K562 (cell line): ENCODE measurements around the gene ACSS1. TPM values are rescaled to one million over a fixed set of nuclear protein-coding genes. Genes with fewer than 3 reads are reported as not detected.

Source experiments
- ATAC-seq: fragments of 200-7000 bp; cut with Tn5 transposase; 3 replicates; pipeline ENCODE4 v1.9.1; 2020; ENCODE audit warnings: moderate library complexity
- BruUV-seq: library from RNA; stranded (reverse); fragments of 400-500 nt; replicated peaks from 2 replicates; lab custom pipeline; 2021; lab: Mats Ljungman, UMichigan
- CTCF ChIA-PET: fragments of 300-600 bp; formaldehyde crosslinking; extraction: SDS; loops from one replicate; lab custom pipeline; 2021; ENCODE audit warnings: low intra/inter-chr PET ratio; lab: Yijun Ruan, JAX
- POLR2A ChIA-PET: fragments of 300-600, 350-650 bp; sonication (Branson Sonifier 250); formaldehyde crosslinking; extraction: SDS; loops from one replicate; lab custom pipeline; 2021; ENCODE audit warnings: antibody characterized with exemption, inconsistent platforms; lab: Yijun Ruan, JAX
- DNase-seq, 4 experiments: peaks; one replicate each; pipeline versions ENCODE4 v3.0.0 to v3.0.0-alpha.2; 2011 to 2018; ENCODE audit warnings: low spot score in 3 of 4, mixed read lengths in 3 of 4; ENCODE audit errors: extremely low read depth in 1 of 4
- FAIRE-seq: peaks from 2 replicates; lab custom pipeline; 2011; peaks lifted over from hg19 to GRCh38; lab: Jason Lieb, UNC
- H2AFZ ChIP-seq: 2 replicates; pipeline ENCODE4 v1.6.0; 2011; ENCODE audit warnings: low read depth, low read length, control low read depth, inconsistent platforms
- H3K27ac ChIP-seq: fragments of 200-600 bp; 3 replicates; pipeline ENCODE4 v1.8.0; 2011; ENCODE audit warnings: low read depth, mild to moderate bottlenecking, control low read depth, inconsistent platforms, low read length, moderate library complexity, mixed read lengths; ENCODE audit errors: extremely low read depth
- H3K27me3 ChIP-seq, 2 experiments: fragments of 300-600 bp in 1 of 2; 2 replicates in 1 of 2; 3 replicates in 1 of 2; pipeline versions ENCODE4 v1.6.0 to v1.8.0; 2011; ENCODE audit warnings: inconsistent platforms in 2 of 2, low read length in 2 of 2, mild to moderate bottlenecking in 1 of 2, mixed read lengths in 1 of 2, moderate library complexity in 1 of 2; ENCODE audit not compliant: control insufficient read depth in 2 of 2, insufficient read depth in 2 of 2
- H3K36me3 ChIP-seq: fragments of 300-600 bp; 3 replicates; pipeline ENCODE4 v1.8.0; 2011; ENCODE audit warnings: mild to moderate bottlenecking, low read length, inconsistent platforms; ENCODE audit not compliant: control insufficient read depth, insufficient read depth
- H3K4me1 ChIP-seq, 2 experiments: fragments of 200-600 bp in 1 of 2; replicated peaks in 1 of 2; 2 replicates in 1 of 2; 3 replicates in 1 of 2; pipeline versions ENCODE4 v1.5.1 to v1.8.0; 2011; ENCODE audit warnings: inconsistent platforms in 2 of 2, low read length in 2 of 2, mild to moderate bottlenecking in 1 of 2, mixed read lengths in 1 of 2, moderate library complexity in 1 of 2; ENCODE audit not compliant: control insufficient read depth in 2 of 2, insufficient read depth in 2 of 2
- H3K4me2 ChIP-seq: 2 replicates; pipeline ENCODE4 v1.6.1; 2011; ENCODE audit warnings: low read length, control low read depth, inconsistent platforms, mixed read lengths; ENCODE audit not compliant: insufficient read depth
- H3K4me3 ChIP-seq: fragments of 200-600 bp; sonication (generic), shearing (Covaris generic); 2 replicates; pipeline ENCODE4 v1.5.1; 2016; ENCODE audit warnings: control low read depth, inconsistent platforms
- H3K79me2 ChIP-seq: fragments of 200-600 bp; 3 replicates; pipeline ENCODE4 v1.8.0; 2011; ENCODE audit warnings: low read length, inconsistent platforms; ENCODE audit not compliant: control insufficient read depth, insufficient read depth
- H3K9ac ChIP-seq, 2 experiments: 2 replicates each; pipeline versions ENCODE4 v1.6.0 to v1.6.1; 2011; ENCODE audit warnings: low read depth in 2 of 2, low read length in 2 of 2, control low read depth in 1 of 2, inconsistent platforms in 1 of 2, mild to moderate bottlenecking in 1 of 2, mixed read lengths in 1 of 2; ENCODE audit not compliant: insufficient read depth in 1 of 2
- H3K9me1 ChIP-seq: one replicate; pipeline ENCODE4 v1.6.0; 2011; ENCODE audit warnings: inconsistent platforms, mild to moderate bottlenecking, low read length, moderate library complexity; ENCODE audit not compliant: control insufficient read depth, insufficient read depth
- H3K9me3 ChIP-seq: replicated peaks from 2 replicates; pipeline ENCODE4 v1.5.1; 2011; ENCODE audit warnings: low read depth, low read length, inconsistent platforms; ENCODE audit not compliant: control insufficient read depth, insufficient read depth
- H4K20me1 ChIP-seq: replicated peaks from 2 replicates; pipeline ENCODE4 v1.6.1; 2011; ENCODE audit warnings: low read length, inconsistent platforms, mixed read lengths; ENCODE audit not compliant: control insufficient read depth, insufficient read depth
- EP400 ChIP-seq: fragments of 450-650 bp; IDR thresholded peaks from 2 replicates; pipeline ENCODE4 v1.6.1; 2017; ENCODE audit warnings: antibody characterized with exemption, mild to moderate bottlenecking, moderate library complexity
- FUS ChIP-seq: fragments of 200-400 bp; formaldehyde crosslinking; optimal IDR thresholded peaks from 2 replicates; pipeline ENCODE3; 2017; ENCODE audit warnings: low read depth, low read length
- PHF21A ChIP-seq: fragments of 450-650 bp; IDR thresholded peaks from 2 replicates; pipeline ENCODE4 v1.6.1; 2017; ENCODE audit warnings: low read depth, borderline replicate concordance
- SAP30 ChIP-seq: fragments of 200-600 bp; sonication (generic); IDR thresholded peaks from 2 replicates; pipeline ENCODE4 v1.6.1; 2012; ENCODE audit warnings: borderline replicate concordance, low read depth, mild to moderate bottlenecking, moderate library complexity, low read length, control low read depth, inconsistent platforms; ENCODE audit not compliant: insufficient read depth, poor library complexity, severe bottlenecking
- SETDB1 ChIP-seq: IDR thresholded peaks from one replicate; pipeline ENCODE4 v1.6.1; 2012; ENCODE audit warnings: low read length, control low read depth, inconsistent platforms
- YY1 ChIP-seq, 3 experiments: IDR thresholded peaks; 2 replicates each; pipeline ENCODE4 v1.6.1; 2011; ENCODE audit warnings: low read length in 2 of 3, mild to moderate bottlenecking in 2 of 3, moderate library complexity in 2 of 3, borderline replicate concordance in 1 of 3, control low read depth in 1 of 3, low read depth in 1 of 3; ENCODE audit not compliant: insufficient read depth in 3 of 3, insufficient replicate concordance in 2 of 3, control insufficient read depth in 1 of 3, insufficient read length in 1 of 3; ENCODE audit errors: extremely low read depth in 1 of 3
- ZHX1 ChIP-seq: fragments of 150-350 bp; conservative IDR thresholded peaks from 2 replicates; pipeline ENCODE4 v1.6.1; 2014; ENCODE audit warnings: low read length
- ZNF324 ChIP-seq: fragments of 250-450 bp; sonication (Bioruptor Pico); IDR thresholded peaks from 2 replicates; pipeline ENCODE4 v1.4.0; 2020; ENCODE audit warnings: mild to moderate bottlenecking
- ZNF384 ChIP-seq: IDR thresholded peaks from 2 replicates; pipeline ENCODE4 v1.6.1; 2012; ENCODE audit warnings: low read depth, low read length, improper control_type of control experiment
- ZNF583 ChIP-seq: fragments of 250-450 bp; sonication (Bioruptor Pico); IDR thresholded peaks from 2 replicates; pipeline ENCODE4 v1.4.0; 2020
- ZNF699 ChIP-seq: fragments of 250-450 bp; sonication (Bioruptor Pico); IDR thresholded peaks from 2 replicates; pipeline ENCODE4 v1.8.0; 2021; ENCODE audit warnings: mild to moderate bottlenecking, moderate library complexity; ENCODE audit not compliant: insufficient replicate concordance
- WGBS: fragments of 100-300 bp; shearing (Covaris generic); methylation state at CpG from one replicate; pipeline ENCODE4 v1.1.6; 2016; ENCODE audit warnings: low coverage, mixed read lengths; ENCODE audit not compliant: insufficient coverage; ENCODE audit errors: missing lambda C conversion rate; 5-methylcytosine and 5-hydroxymethylcytosine counted together
- in situ Hi-C: fragments of 300-500 bp; cut with MboI; formaldehyde crosslinking; loops from 4 replicates; pipeline ENCODE4 v1.15.0; 2018; ENCODE audit warnings: inconsistent platforms, mixed read lengths
- intact Hi-C: fragments of 100-400 bp; cut with micrococcal nuclease; formaldehyde crosslinking; loops from 2 replicates; pipeline ENCODE4 v1.14.2; 2022
- polyA plus RNA-seq, 8 experiments: library from polyadenylated mRNA; depleted of rRNA in 4 of 8; stranded (reverse) in 5 of 8; unstranded in 3 of 8; fragments of >200 nt; fragmentation: Nextera tagmentation in 2 of 8; fragmentation: Illumina TruSeq in 1 of 8; extraction: Ambion mirVana in 2 of 8; extraction: Trizol in 1 of 8; gene quantifications; 2 replicates each; pipeline versions ENCODE4 v1.2.1 to v1.2.3, GENCODE V29; 2011 to 2014; ENCODE audit warnings: inconsistent platforms in 1 of 8, missing spikeins in 1 of 8
- total RNA-seq, 7 experiments: library from RNA; depleted of rRNA in 6 of 7; stranded (reverse); fragments of >200 nt in 6 of 7; fragmentation: Illumina TruSeq in 2 of 7; extraction: Trizol in 2 of 7; gene quantifications; 2 replicates each; pipeline versions ENCODE4 v1.2.1 to v1.2.3, GENCODE V29; 2011 to 2021; ENCODE audit warnings: low replicate concordance in 1 of 7

Gene ACSS1
- total and polyA plus RNA-seq, 9 of the 15 experiments (the other 6 are each of a cell fraction or from before 2014, with no cell fraction given): 0.07 to 2.1 (median 0.27) TPM; not detected in 3

GRCh38 chr20:25006431-25007167 is 51.3 kb downstream of the ACSS1 start:
- Histone ChIP-seq H3K9me1 (no peaks in the 10 kb centered on the region), H3K4me2 (no peak overlapping the region), H3K27ac (no peak overlapping the region), H3K4me3 (no peak overlapping the region), H3K27me3 (peaks cover 0 to 40% of the 10 kb centered on the region in 2 experiments; a peak in 3 of 5 replicates), H3K4me1 (no peaks in the 10 kb centered on the region), H3K9ac (no peak overlapping the region), H3K36me3 (no peaks in the 10 kb centered on the region), H3K9me3 (no peaks in the 10 kb centered on the region), H3K79me2 (no peaks in the 10 kb centered on the region), H4K20me1 (no peaks in the 10 kb centered on the region), H2AFZ (no peak overlapping the region)
- DNase-seq (no peak), FAIRE-seq (no peak)
- CTCF ChIA-PET: no interaction called here
- in situ Hi-C loops (loop anchor here (10.0 kb wide), 1 partner anchor 168 kb away; no protein-coding TSS in a partner anchor), intact Hi-C loops (no loop called here)
- no TSS peak for BruUV-seq
- POLR2A ChIA-PET: interaction anchor here (0.5 to 0.8 kb wide), 3 partner anchors 12 to 181 kb away, joined by 3 read pairs; no protein-coding TSS in a partner anchor
- no peak for TF ChIP-seq EP400
- TF ChIP-seq ZNF699 (CRISPR knock-in tag): no peak
- no peak for TF ChIP-seq SETDB1
- no peak for TF ChIP-seq ZHX1
- TF ChIP-seq PHF21A: no peak
- TF ChIP-seq ZNF384: no peak
- TF ChIP-seq FUS: no peak
- no peak for TF ChIP-seq YY1 (IDR thresholded peaks at IDR 0.05; ENCODE audit: borderline replicate concordance in 1 of 3, control insufficient read depth in 1 of 3, extremely low read depth in 1 of 3, insufficient read depth in 3 of 3, insufficient read length in 1 of 3, insufficient replicate concordance in 2 of 3, low read depth in 1 of 3, low read length in 2 of 3)
- no peak for TF ChIP-seq ZNF583 (CRISPR knock-in tag)
- no peak for TF ChIP-seq ZNF324 (CRISPR knock-in tag)
- no peak for TF ChIP-seq SAP30
- TF ChIP-seq, all 486 proteins: peak for 0
- 2% methylated on average over 8 of the region's 12 CpGs for WGBS
- ATAC-seq: no peak
